ENCODE data around the gene CDK18.

DNA sequence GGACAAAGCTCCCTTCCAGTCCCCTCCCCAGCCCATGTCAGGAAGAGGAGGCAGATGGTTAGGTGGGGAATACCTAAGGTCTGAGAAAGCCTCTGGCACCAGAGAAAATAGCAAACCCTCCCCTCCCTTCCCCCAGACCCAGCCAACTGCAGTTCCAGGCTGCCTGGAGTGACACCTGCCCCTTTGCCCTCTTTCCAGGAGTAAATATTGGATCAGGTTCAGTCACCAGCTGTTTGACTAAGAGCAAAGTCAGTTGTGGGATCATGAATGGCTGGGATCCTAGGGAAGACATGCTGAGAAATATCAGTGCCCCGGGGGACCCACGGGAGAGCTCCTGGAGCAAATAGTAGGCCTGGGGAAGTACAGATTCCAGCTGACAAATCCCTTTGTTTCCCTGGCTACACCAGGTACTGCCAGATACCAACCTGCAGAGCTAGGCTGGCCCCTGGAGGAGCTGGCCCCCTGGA, 12.2 kb upstream of the CDK18 start:
- TF ChIP-seq CTCF (IDR thresholded peaks at IDR 0.05) (no peak), POLR2A (IDR thresholded peaks at IDR 0.05) (no peak), POLR2AphosphoS5 (IDR thresholded peaks at IDR 0.05; ENCODE audit: insufficient read depth in 1 of 2, low read depth in 1 of 2) (no peak)
